NAMALWA (cell line): ENCODE data around the gene ANKRD42.

ENCODE experiments used
- DNase-seq: peaks from one replicate; pipeline ENCODE4 v3.0.0-alpha.2; 2015; ENCODE audit warnings: low spot score

The ANKRD42 gene

DNA sequence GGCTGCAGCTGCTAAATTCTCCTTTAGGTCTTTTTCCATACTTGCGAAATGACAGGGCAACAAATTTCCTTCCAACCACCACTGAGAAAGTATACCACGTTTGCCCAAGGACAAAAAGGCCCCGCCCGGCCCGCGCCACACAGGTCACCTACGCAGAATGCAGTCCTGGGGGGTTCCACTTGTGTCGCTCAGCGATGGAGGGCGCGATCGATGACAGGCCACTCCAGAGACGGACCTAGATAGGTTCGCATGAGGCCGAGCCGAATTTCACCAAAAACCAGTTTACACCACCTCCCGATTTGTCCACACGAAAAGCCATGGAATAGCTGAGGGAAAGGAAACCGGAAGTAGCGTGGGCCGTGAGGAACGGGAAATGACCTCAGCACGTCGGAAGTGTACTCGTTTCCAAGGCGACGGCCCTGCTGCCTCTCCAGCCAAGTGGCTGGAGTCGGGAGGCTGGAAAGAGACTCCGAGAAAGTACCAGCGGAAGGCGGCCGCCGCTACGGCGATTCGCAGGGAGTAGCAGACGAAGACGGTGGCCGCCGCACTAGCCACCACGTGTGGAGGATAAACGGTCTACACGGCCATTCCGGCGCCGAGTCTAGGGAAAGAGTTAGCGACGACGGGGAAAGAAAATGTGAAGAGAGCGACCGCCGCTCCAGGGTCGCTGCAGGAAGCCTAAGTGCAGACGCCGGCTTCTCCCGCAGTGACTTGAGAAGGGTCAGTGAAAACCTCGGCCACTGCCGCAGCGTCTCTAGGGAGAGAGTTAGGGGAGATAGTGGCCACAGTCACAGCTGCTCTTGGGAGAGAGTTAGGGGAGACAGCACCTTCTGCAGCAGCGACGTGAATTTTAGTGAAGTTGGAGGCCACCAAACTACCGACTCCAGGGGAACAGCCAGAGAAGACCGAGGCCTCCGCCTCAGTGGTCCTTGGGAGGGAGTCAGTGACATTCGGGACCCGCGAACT lies at the start of gene ANKRD42:
Gene ANKRD42, plus strand, starts transcription at position 398 of the 966 bp plus-strand sequence. CDS start 959 bp downstream, outside the sequence.
- peak; percentile 95 for DNase-seq

DNA sequence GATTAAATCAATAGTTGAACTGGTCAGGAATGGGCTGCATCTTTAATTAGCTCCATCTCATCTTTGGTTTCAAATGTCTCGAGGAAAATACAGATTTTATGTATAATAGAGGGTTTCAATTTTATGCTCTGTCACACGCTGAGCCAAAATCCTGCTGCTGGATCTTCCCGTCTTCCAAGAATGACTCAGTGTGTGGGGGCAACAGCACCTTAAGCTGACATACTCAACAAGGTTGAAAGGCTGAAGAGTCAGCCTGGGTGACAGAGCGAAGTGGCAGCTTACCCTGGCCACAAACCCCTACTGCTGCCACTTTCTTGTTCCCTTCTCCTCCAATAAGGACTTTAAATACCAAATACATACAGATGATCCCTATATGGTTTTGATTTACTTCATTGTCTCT lies 45.6 kb upstream of the ANKRD42 start:
- no peak for DNase-seq

DNA sequence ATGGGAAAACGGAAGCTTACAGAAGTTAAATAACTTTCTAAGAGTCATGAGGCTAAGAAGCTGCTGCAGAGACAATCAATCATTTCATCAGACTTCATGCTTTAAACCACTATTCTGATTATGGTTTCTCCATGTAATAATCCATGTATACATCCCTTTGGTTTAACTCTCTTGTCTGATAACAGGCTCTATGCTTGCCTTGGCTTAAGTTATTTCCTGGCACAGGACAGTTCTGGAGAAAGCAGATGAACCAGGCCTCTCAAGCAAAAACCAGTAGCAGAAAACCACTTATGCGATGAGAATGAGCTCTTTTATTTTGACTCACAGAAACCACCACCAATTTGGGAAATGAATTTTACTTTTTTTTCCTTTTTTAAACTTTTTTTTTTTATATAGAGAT lies 43.1 kb upstream of the ANKRD42 start:
- no peak for DNase-seq

DNA sequence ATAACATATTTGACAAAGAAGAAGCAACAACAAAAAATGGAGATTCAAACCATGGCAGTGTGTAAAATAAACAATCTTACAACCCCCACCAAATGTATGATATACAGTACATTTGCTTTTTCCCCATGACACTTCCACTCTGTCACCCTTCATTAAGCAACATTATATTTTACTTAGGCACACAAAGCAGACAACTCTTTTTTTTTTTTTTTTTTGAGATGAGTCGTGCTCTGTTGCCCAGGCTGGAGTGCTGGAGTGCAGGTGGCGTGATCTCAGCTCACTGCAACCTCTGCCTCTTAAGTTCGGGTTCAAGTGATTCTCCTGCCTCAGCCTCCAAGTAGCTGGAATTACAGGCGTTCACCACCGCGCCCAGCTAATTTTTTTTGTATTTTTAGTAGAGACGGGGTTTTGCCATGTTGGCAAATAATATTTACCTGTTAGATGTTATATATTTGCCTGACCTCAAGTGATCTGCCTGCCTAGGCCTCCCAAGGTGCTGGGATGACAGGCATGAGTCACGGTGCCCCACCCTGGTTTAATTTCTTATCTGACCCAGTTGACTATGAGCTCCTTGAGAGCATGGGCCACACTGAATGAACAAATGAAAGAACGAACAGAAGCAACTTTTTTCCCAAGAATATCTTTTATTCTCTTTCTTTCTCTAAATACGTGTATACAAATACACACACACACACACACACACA lies 42.1 kb upstream of the ANKRD42 start:
- DNase-seq: peak; percentile 32

DNA sequence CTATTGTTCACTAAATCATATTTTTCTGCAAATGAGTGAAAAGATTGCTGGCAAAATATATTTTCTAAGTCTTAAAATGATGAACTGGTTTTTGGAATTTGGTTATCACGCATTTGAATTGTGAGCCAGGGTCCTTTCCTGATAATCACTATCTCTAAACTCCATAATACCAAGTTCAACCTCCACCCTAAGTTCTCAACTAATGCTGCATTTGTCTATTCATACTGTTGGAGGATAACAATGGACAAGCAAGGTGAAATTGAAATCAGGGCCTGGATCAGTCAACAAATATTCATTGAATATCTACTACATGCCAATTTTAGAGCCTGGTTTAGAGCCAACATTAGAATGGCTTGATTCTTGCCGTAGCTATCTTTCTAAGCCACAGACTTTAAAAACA lies 41.2 kb upstream of the ANKRD42 start:
- no peak for DNase-seq

DNA sequence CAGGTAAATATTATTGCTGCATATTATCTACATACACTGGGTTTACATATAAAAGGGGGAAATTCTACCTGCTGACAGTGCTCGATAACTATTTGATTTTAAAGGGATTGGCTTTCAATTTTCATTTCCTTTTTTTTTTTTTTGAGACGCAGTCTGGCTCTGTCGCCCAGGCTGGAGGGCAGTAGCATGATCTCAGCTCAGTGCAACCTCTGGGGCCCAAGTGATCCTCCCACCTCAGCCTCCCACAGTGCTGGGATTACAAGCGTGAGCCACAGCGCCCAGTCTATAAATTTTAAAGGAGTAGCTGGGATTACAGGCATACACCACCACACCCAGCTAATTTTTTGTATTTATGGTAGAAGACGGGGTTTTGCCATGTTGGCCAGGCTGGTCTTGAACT lies 39.7 kb upstream of the ANKRD42 start:
- DNase-seq: no peak

DNA sequence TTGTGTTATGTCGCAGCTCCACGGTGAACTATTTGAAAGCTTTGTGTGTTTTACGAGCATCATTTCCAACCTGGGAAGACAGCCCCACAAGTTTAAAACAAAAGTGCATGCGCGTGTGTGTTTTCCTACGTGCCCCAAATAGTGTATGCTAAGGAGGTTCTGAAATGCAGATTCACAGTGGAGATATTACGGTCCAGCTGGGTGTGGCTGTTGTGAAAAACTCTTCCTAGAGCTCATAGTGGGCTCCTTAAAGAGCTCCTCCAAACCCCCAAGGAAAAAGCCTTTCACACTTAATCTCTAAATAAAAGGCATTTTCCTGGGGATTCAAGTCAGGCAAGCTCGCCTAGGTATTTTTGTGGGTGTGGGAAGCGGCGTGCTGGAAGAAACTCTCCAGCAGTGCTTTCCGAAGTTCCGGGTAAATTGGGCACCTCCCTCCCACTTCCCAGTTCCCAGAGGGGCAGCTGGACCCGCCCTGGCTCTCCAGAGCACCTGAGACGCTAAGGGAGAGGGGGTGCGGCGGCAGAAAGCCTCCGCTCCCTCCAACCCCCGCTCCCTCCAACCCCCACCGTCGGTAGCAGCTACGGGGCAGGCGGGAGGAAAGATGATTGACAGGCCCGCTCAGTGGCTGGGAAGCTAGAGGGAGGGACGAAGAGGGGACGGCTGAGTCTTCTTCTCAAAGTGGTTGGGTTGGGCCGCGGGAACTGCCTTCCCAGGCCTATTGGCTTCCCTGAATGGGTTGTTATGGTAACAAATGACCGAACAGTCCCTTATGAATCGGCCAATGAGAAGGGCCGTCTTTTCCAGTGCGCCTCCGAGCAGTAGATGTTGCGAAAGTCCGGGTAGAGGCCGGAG lies 37.1 kb upstream of the ANKRD42 start:
- DNase-seq: peak; percentile 100

DNA sequence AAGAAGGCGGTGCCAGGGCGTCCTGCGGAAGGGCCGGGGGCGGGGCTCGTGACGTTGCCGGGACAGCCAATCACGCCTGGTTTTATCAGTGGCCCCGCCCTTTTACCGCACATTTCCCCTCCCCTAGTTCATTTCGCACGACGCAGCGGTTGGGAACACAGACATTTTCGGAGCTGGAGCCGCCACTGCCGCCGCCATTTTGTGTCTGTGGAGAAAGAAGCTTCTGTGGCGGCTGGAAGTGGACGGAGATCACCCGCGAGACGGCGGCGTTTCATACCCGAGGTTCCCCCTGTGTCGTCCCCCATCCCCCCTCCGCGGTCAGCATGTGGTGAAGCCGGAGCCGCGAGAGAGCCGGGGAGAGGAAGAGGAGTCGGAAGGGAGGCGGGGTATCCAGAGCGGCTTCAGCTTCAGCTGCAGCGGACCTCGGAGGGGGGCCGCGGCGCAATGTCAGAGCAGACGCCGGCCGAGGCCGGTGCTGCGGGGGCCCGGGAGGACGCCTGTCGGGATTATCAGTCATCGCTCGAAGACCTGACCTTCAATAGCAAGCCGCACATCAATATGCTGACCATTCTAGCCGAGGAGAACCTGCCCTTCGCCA lies 36.4 kb upstream of the ANKRD42 start, which contains the start of gene PCF11:
Gene PCF11, plus strand, starts transcription at position 136 of the 598 bp plus-strand sequence. Its CDS starts 309 bp downstream, at position 445.
- DNase-seq: no peak

DNA sequence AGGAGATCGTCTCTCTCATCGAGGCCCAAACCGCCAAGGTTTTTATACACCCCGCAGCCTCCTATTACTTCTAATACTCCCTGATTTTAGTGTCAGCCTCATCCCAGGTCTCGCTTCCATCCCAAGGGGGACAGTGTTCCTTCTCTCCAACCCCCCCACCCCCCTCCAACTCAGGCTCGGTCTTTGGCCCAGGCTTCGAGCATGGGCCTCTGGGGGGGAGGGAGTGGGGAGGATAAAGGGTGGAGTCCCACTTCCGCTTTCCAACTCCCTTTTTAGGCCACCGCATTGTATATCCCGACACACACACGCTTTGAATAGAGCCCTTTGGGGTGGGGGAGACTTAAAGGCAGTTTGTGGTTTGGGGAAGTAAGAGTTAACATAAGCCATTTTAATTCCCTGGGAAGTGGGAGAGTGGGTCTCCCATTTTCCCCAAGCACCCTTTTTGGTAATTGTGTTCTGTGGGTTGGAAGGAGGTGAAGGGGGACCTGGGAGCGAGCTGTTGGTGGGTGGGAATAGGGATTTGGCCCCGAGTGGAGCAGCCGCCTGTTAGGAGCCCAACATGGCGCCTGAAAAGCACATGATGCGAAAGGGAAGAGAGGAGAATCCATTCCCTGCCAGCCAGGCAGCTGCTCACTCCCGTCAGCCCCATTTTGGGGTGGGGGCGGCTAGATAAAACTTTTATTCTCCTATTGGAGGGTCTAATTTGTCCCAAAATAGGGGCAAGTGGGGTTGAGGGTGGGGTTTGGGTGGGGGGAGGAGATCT lies 35.7 kb upstream of the ANKRD42 start:
- DNase-seq: peak; percentile 70

DNA sequence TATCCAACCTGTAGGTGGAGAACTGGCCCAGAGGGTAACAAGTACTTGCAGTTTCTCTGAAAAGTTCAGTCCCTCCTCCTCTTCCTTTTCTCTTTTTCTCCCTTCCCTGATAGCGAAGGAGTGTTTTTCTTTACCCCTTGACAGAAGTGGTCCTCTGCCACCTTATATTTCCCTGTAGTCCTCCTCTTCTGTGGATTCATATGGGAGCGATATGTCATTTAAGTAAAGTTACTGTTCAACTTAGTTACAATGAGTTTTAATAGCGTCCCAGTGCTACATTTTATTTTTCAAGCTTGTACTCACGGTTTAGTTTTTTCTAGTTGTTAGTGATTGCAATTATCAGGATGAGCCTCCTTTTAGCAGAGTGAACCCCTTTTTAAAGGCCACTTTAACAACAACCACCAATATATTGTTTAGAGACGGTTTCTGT lies 35.1 kb upstream of the ANKRD42 start:
- DNase-seq: no peak

DNA sequence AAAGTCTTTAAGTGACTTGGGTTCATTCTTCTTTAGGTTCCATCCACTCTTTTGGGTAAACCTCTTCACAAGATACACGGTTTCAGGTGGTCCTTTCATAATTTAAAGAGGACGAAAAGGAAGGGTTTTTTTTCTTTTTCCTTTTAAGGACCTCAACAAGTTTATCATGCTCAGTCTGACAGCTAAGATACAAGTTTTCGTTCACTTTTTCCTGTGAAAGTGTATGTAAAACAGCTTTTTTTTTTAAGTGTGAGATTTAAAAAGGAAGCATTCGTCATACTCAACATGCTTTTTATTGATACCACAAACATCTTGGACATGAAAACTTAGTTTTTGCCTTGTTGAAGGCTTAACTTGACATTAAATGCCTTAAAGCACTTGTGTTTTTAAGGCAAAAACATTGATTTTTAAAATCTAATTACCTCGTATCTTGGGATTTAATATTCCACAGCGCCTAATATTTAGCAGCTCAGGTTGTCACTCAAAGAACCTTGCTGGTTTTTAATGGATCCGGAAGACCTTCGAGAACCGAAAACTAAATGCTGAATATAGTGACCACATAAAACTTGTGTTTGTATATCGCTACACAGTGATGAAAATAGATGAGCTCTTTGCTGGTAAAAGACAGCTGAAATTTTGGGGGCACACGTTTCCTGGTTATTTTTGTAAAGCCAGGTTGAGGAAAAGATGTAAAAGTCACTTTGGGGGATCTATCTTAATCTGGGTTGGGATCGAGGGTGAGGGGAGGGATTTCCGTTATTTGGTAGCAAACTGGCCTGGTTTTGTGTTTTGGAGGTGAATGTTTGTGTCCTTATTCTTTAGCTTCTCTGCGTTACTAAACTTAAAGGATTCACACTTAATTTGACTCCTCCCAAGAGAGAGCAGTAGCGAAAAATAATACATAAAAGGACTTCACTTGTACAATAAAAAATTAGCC lies 34.3 kb upstream of the ANKRD42 start:
- DNase-seq: peak; percentile 27

DNA sequence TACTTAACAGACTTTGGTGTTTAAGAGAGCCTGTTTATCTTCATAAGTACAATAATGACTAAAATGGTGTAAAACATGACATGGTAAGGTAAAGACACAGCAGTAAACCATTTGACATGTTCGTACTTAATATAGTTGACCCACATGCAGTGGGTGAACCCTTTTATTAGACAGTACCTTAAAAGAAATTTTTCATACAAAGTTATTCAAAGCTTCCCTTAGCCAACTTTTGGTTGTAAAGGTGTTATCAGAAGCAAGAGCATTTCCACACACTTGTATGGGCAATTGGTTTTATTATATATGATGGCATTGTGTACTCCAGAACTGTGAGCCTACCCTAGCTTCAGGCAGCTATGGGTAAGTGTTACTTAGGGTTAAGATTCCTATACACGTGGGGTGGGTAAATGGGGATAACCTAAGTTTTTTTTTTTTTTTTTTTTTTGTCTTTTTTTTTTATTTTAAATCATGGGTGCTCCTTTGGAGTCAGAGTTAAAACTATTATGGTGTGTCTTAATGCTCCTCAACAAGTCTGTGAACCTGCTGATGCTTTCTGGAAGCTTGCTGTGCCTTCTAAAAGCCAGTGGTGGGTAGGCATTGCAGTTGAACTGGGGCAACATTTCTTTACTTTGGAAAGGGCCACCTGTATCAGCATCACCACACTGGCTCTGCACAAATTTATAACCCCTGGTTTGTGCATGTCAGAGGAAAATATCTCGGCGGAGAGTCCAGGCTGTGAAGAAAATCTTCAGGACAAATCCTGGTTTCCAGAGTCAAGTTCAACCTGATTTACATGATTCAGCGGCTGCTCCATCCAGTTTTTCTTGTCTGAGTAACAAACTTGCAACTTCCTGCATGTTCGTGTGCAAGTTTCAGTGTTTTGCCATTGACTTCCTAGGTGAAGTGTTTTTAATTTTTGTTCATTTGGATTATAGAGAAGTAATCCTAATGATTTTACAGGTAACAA lies 33.3 kb upstream of the ANKRD42 start:
- DNase-seq: peak; percentile 35

DNA sequence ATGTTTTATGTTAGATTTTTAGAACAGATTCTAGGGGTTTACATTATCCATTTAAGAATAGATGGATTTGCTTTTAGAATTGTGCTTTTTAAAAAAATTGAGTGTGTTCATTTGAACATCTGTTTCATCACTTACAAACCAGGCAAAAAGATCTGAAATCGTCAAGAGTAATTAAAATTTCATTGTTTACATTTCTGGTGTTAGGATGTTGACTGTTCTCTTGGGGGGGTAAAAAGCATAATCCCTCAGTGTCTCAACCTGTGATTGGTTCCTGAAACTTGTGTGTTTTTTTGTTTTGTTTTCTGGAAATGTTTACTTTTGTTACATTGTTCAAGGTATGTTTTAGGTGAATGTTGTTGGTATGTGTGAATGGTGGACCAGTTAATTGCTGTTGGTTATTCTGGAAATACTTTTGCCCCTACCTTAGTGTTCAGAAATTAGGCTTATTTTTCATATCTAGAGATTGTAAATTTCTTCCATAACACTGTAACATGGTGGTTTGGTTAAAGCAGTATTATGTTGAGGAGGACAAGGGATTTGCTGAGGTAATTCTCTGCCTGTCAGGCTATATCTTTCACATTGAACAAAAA lies 31.8 kb upstream of the ANKRD42 start:
- DNase-seq: no peak

DNA sequence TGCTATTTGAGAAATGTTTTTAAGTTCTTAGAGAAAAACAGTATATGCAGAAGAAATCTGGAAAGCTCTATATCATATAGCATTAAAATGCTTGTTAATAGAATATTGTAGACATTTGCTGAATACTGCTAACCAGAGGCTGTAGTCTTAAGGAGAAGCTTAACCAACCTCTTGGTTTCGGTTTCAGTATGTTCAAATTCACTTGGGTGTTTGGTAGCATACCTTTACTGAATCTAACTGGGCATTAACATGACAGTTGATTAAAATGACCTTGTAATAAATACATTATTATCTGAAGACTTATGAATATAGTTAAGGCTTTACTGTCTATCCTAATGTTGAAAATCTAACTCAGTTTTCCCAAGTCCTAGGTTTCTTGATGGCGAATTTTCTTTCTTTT lies 31.1 kb upstream of the ANKRD42 start:
- peak; percentile 54 for DNase-seq

DNA sequence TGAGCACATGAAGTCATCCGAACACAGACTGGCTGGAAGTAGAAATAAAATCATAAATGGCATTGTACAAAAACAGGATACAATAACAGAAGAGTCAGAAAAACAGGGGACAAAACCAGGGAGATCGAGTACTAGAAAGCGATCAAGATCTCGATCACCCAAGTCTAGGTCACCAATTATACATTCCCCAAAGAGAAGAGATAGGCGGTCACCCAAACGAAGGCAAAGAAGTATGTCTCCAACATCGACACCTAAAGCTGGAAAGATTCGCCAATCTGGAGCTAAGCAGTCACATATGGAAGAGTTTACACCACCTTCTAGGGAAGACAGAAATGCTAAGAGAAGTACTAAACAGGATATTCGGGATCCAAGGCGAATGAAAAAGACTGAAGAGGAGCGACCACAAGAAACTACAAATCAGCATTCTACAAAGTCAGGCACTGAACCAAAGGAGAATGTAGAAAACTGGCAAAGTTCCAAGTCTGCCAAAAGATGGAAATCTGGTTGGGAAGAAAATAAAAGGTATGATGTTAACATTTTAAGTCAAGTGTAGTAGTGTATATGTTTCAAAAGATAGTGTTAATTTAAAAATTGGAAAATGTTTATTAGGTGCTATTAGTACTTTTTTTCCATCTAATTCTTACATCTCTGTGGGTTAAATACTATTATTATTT lies 27.2 kb upstream of the ANKRD42 start:
- DNase-seq: no peak

DNA sequence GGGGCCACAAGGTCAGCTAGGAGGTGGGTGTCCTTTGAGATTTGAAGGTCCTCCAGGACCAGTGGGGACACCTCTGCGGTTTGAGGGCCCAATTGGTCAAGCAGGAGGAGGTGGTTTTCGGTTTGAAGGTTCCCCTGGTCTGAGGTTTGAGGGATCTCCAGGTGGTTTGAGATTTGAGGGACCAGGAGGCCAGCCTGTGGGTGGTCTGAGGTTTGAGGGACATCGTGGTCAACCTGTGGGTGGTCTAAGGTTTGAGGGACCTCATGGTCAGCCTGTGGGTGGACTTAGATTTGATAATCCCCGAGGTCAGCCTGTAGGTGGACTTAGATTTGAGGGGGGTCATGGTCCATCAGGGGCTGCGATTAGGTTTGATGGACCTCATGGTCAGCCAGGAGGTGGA lies 24.8 kb upstream of the ANKRD42 start:
- no peak for DNase-seq

DNA sequence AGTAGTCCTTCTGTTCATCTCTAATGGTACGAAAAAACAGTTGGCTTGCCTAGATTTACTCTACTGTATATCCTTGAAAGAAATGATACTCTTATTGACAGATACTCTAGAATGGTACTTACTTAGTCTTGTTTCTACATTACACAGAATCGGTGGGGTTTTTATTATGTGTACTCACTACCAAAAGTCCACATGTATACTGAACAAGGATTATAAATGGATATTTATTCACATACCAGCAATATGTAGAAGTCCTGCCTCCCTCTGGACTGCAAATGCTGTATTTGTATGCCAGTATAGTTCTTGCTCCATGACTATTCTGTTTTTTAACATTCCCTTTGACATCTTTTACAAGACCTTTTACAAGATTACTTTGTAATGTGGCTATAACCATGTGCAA lies 22.6 kb upstream of the ANKRD42 start:
- DNase-seq: no peak

DNA sequence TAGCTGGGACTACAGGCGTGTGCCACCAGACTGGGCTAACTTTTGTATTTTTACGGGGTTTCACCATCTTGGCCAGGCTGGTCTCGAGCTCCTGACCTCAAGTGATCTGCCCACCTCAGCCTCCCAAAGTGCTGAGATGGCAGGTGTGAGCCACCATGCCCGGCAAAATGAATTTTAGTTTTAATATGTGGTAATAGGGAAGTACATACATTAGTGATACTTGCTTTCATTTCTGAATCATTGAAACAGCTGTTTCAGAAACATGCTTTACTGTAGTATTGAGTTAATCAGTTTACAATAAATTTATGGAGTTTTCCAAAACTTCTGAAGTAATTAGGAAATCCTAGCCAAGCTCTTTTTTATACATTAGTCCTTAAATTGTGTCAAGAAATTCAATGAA lies 21.0 kb upstream of the ANKRD42 start:
- DNase-seq: no peak
